Retinal pigment epithelial cell (primary cell): ENCODE data around the gene PMS2.
"Not testable (repeated sequence)": the region's sequence is repeated elsewhere in the genome, so short reads cannot be mapped to it uniquely, and the experiment has no call there.

Experiments
- DNase-seq: peaks from one replicate; pipeline ENCODE4 v3.0.0-alpha.2; 2010; ENCODE audit warnings: low read depth
- H3K4me3 ChIP-seq: 2 replicates; pipeline ENCODE4 v1.5.1; 2011; ENCODE audit warnings: mild to moderate bottlenecking, low read length, control low read depth, moderate library complexity

PMS2 gene

DNA sequence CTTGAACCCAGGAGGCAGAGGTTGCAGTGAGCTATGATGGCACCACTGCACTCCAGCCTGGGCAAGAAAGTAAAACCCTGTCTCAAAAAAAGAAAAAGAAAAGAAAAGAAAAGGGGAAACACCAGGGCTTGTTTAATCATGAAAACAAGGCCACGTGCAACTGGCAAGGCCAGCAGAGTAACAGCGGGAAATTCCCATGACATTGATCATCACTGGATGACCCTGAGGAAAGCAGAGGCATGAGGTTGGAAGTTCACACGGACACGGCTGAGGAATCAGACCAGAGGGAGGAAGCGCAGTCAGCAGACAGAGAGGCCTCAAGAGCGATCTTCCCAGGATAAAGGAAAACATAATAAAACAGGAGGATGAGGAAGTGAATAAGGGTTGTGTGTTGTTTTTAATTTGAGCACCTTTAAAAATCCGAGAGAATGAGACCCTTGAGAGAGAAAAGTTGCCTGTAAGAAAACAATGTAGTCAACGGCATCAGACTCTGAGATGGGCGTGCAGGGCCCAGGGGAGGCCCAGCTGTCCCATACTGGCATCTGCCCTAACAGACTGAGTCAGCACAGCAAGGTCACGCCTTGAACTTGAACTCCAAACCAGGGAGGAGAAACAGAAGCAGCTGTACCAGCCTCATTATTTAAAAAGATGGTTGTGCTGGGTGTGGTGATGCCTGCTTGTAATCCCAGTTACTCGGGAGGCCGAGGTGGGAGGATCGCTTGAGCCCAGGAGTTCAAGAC lies 76.8 kb downstream of the PMS2 start:
- H3K4me3 ChIP-seq, DNase-seq: not testable (repeated sequence)

DNA sequence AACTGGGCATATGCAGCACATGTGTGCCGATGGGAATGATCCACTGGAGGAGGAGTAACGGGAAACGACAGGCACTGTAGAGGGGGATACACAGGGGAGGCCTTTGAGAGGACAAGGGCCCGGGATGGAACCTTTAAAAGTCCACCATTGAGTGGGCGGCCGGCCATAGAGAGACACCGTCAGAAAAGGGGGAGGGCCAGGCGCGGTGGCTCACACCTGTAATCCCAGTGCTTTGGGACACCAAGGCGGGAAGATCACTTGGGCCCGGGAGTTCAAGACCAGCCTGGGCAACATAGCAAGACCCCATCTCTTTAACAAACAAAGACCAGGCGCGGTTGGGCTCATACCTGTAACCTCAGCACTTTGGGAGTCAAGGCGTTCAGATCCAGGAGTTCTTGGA lies 77.6 kb downstream of the PMS2 start:
- DNase-seq, result not testable (repeated sequence)

DNA sequence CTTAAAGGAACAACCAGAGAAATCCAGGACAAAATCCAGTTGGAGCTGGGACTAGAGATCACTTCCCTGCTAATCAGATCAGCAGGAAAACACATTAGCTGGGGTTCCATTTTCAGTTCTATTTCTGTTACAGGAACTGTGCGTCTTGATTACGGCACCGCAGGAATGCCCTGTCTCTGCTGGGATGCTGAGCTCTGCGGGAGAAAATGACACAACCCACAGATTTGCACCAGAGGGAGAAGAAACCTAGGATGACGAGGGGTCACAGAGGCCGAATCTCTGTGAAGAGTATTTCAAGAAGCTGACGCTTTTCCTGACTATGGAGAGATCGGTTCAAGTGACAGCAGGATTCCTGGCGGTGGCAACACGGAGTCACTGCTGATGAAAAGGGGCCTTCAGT lies 78.6 kb downstream of the PMS2 start:
- H3K4me3 ChIP-seq, DNase-seq: not testable (repeated sequence)

More for the DNA sequence above, 77.6 kb downstream of the PMS2 start:
- not testable (repeated sequence) for H3K4me3 ChIP-seq

DNA sequence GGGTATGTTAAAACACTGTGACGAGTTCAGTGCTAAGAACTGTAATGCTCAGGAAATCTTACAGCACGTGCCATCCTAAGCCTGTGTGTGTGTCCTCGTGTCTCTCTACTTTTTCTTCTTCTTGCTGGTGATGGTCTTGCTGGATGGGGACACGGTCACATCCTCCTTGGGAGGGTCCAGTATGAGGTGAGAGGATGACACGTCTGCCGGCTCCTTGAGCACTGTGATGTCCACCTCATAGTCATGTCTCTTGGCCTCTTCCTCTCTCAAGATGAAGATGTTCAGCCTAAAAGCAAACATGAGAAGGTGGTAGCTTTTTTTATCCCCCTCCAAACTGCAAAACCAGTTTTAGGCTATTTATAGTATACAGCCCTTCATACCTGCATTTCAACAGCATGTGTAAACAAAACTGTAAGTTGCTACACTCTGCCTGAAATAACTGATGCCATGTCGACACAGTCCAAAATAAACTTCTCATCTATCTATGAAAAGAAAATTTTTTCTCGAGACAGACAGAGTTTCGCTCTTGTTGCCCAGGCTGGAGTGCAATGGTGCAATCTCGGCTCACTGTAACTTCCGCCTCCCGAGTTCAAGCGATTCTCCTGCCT lies 82.5 kb downstream of the PMS2 start:
- DNase-seq, H3K4me3 ChIP-seq: not testable (repeated sequence)

DNA sequence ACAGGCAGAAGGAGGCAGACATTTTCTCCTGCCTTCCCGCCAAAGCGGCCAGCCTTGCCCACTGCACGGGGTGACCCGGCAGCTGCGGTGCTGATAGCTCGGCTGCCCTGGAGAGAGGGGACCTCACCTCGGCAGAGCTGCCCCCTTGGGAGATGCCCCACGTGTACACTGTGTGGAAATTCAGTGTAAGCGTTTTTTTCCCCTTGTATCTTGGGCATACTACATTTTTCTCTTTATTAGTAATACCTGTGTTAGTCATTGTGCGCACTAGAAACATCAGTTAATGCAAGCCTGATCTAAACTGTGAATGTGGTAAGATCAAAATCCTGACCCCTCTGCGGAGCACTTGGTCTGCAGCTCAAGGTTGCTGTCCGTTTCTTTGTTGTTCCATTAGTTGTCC lies 84.2 kb downstream of the PMS2 start:
- DNase-seq, result not testable (repeated sequence)

DNA sequence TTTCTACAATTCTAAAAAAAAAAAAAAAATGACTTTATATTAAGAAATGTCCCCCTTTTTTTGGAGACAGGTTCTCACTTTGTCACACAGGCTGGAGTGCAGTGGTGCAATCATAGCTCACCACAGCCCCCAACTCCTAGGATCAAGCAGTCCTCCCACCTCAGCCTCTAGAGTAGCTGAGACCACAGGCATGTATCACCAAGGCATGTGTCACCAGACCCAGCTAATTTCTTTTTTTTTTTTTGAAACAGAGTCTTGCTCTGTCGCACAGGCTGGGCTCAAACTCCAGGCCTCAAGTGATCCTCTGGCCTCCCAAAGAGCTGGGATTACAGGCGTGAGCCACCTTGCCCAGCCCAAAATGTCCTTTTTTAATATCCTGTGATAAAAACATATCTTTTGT lies 84.7 kb downstream of the PMS2 start:
- not testable (repeated sequence) for H3K4me3 ChIP-seq, DNase-seq

More for the DNA sequence above, 84.2 kb downstream of the PMS2 start:
- not testable (repeated sequence) for H3K4me3 ChIP-seq
